DMS114 treated with DMSO at 0.1 percent for 48 hours (cell line): ENCODE results near the gene DAPK1.
"Not testable (repeated sequence)": the region's sequence is repeated elsewhere in the genome, so short reads cannot be mapped to it uniquely, and the experiment has no call there.

ENCODE experiments used
- DNase-seq: peaks from one replicate; lab custom pipeline; 2025; ENCODE audit not compliant: unreplicated experiment; lab: John Stamatoyannopoulos, UW

The DAPK1 gene

GRCh38 chr9:87729246-87729645 is 231.6 kb downstream of the DAPK1 start:
- no peak for DNase-seq

- DNase-seq: no peak
Measured at GRCh38 chr9:87731321-87731720, 233.7 kb downstream of the DAPK1 start.

GRCh38 chr9:87732344-87732743 is 234.7 kb downstream of the DAPK1 start:
- DNase-seq: no peak

- no peak for DNase-seq
Measured at GRCh38 chr9:87732756-87733155, 235.1 kb downstream of the DAPK1 start.

- no peak for DNase-seq
Measured at GRCh38 chr9:87733273-87734052, 235.8 kb downstream of the DAPK1 start.

- no peak for DNase-seq
Measured at GRCh38 chr9:87734106-87734505, 236.4 kb downstream of the DAPK1 start.

GRCh38 chr9:87739546-87739945 is 241.9 kb downstream of the DAPK1 start:
- DNase-seq: no peak

GRCh38 chr9:87740209-87740608 is 242.5 kb downstream of the DAPK1 start:
- DNase-seq: no peak

GRCh38 chr9:87741326-87741725 is 243.7 kb downstream of the DAPK1 start:
- DNase-seq: no peak

- DNase-seq: no peak
Measured at GRCh38 chr9:87741891-87742290, 244.2 kb downstream of the DAPK1 start.

- DNase-seq: no peak
Measured at GRCh38 chr9:87742813-87743428, 245.3 kb downstream of the DAPK1 start.

- DNase-seq: not testable (repeated sequence)
Measured at GRCh38 chr9:87744247-87744646, 246.6 kb downstream of the DAPK1 start.

GRCh38 chr9:87746186-87746585 is 248.5 kb downstream of the DAPK1 start:
- no peak for DNase-seq

- no peak for DNase-seq
Measured at GRCh38 chr9:87748881-87749280, 251.2 kb downstream of the DAPK1 start.

- no peak for DNase-seq
Measured at GRCh38 chr9:87749335-87750035, 251.8 kb downstream of the DAPK1 start.

GRCh38 chr9:87750726-87751125 is 253.1 kb downstream of the DAPK1 start:
- no peak for DNase-seq

- no peak for DNase-seq
Measured at GRCh38 chr9:87751423-87751822, 253.8 kb downstream of the DAPK1 start.

- no peak for DNase-seq
Measured at GRCh38 chr9:87751868-87752267, 254.2 kb downstream of the DAPK1 start.

- no peak for DNase-seq
Measured at GRCh38 chr9:87753313-87753712, 255.6 kb downstream of the DAPK1 start.
